ENCODE data around the gene MTIF2.
"Not testable (repeated sequence)": the region's sequence is repeated elsewhere in the genome, so short reads cannot be mapped to it uniquely, and the experiment has no call there.

The MTIF2 gene

GRCh38 chr2:55196526-55196925 lies 72.5 kb downstream of the MTIF2 start:
- no peak for DNase-seq (ENCODE audit: low read depth in 3 of 3)

GRCh38 chr2:55191888-55192287 lies 77.1 kb downstream of the MTIF2 start:
- DNase-seq (ENCODE audit: low read depth in 3 of 3), result not testable (repeated sequence)

- not testable (repeated sequence) for DNase-seq (ENCODE audit: low read depth in 3 of 3)
Observed at GRCh38 chr2:55186837-55187236, 82.2 kb downstream of the MTIF2 start.
